OCI-M1 (cell line): ENCODE measurements around the gene TENM4.

ENCODE experiments used
- DNase-seq: peaks from one replicate; lab custom pipeline; 2025; lab: John Stamatoyannopoulos, UW

The TENM4 gene

DNA sequence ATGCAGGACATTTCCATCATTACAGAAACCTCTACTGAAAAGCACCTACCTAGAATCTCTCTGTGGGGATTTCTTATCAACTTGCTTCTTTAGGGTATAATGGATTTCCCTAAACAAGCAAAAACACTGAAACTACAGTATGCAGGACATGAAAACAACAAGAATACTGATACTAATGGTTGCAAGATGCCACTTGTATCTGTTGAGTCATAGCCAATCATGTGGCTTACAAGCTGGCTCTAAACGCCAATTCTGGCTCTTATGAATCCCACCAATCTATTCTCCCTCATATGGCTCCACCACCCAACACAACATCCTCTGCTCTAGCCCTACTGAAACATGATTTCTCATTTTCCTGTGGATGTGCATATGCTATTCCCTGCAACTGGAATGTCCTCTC is 22.6 kb downstream of the TENM4 start:
- no peak for DNase-seq

DNA sequence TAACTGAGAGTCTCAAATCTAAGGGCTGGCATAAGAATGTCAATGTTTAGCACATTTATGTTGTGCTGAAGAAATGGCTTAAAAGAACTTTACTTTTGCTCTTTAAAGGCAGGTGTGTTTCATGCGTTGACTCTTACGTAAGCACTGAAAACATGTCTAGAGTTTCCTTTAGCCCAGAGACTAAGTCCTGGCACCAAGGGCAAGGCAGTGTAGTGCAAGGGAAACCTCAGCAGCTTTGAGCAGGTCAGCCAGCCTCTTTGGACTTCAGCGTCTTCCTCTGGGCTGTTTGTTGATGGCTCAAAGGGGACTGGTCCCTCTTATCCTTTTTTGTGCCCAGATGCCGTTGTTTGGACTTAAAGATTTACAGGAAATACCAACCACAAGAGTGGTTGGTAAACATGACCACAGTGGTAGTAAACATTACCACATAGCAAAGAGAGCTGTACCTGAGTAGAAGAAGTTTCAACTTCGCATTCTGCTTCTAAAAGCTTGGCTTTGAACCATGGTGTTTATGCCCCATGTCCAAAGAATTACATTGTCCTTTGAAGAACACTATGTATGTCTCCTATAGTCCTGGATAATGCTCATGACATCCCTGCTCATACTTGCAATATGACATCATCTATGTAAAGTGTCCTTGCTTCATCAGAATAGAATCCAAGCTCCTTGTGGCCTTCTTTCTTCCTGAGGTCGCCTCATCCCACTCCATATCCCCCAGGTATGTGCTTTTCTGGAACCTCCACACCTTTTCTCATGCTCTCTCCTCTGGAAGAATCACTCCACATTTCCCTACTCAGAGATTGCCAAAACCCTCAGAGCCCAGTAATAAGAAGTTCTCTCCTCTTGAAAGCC is 23.5 kb downstream of the TENM4 start:
- DNase-seq: no peak

DNA sequence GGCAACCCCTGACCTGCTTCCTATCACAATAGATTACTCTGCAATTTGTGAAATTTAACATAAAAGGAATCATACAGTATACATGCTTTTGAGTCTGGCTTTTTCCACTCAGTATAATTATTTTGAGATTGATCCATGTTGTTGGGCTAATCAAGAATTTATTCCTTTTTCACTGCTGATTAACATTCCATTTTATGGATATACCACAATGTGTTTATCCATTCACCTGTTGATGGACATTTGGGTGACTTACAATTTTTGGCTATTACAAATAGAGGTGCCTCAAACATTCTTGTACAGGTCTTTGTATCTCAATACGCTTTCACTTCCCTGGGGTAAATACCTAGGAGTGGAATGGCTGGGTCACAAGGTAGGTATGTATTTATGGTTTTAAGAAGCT is 24.9 kb downstream of the TENM4 start:
- DNase-seq: no peak

DNA sequence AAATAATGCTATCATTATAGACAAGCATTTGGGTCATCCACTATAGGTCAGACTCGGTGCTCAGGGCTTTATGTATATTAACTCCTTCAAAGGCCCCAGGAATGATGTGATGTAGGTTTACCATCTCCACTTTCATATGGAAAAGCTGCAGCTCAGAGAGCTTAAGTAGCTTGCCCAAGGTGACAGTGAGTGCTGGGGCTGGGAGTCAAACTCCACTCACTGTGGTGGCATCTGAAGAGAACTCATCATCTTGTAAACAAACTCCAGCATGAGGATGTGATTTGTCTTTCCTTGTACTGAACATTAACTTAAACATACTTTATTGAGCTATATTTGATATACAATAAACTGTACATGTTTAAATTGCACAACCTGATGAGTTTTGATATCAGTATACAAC is 25.4 kb downstream of the TENM4 start:
- no peak for DNase-seq

DNA sequence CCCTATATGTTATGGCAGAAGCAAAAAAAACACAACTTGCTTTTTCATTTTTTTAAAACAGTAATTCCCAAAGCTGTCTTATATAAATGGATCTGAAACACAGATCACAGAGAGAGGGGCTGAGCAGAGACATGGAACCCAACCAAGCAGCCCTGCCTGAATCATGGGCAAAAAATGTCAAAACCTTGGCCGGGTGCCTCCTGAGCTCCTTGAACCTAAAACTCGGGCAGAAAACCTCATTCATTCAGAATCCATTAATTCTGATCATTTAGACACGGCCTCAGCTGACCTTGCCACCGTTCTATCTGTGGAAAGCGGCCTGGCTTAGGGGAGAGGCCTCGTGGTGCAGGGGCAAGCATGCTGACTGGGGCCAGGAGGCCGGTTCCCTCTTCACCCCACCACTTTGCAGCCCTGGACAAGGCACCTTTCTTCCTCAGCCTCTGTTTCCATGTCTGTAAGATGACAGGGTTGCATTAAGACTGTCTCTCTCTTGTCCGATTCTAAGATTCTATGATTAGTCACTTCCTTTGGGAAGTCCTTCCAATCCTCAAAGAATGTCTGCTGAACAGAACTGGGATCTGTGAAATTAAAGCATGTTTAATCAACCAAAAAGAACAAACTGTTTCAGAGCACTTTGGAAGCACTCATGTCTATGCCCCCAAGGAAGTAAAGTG is 26.0 kb downstream of the TENM4 start:
- no peak for DNase-seq

DNA sequence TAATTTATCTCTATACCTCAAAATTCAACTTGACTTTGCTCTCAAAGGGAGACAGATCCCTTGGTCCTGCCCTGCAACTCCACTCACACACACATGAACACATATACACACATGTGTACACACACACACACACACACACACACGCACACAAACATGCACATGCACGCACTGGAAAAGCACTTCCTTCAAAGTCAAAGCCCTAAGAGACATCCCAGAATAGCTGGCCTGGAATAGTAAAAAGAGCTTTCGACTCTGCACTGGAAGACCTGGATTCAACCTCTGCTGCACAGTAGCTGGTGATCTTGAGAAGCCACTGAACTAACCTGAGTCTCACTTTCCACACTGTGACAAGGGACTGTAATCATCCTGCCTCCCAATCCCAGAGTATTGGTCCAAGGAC is 26.8 kb downstream of the TENM4 start:
- DNase-seq: no peak

DNA sequence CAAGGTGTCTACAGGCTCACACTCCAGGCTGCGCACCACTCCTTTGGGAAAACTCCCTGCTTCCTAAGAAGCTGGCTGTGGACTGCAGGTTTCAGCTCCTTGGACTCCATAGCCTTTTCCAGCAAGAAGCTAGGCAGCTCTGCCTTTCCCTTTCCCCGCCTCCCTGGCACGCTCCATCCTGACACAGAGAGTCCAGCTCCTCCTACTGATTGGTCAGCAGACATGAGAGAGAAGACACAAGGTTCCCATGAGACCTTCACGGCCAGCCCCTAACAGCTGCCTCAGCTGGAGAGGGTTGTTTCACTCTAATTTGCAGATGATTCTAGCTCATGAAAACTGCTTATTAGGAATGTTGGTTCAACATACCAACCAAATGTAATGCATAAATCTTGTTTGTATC is 27.6 kb downstream of the TENM4 start:
- DNase-seq: no peak

DNA sequence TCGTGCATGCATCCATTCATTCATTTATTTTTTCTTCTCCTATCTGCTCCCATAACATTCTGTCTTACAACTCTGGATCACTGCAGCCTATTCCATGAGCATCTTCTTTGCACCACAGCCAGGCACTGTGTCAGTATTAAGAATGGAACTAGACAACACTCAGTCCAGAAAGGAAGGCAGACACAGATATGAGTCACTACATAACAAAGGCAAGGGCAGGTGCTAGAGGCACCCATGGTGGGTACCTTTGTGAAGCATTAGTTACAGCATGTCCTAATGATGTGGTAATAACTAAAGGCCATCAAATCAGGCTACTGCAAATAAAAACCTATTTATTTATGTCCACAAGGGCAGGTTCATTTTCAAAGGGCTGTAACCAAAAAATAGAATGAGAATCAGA is 28.1 kb downstream of the TENM4 start:
- DNase-seq: no peak

DNA sequence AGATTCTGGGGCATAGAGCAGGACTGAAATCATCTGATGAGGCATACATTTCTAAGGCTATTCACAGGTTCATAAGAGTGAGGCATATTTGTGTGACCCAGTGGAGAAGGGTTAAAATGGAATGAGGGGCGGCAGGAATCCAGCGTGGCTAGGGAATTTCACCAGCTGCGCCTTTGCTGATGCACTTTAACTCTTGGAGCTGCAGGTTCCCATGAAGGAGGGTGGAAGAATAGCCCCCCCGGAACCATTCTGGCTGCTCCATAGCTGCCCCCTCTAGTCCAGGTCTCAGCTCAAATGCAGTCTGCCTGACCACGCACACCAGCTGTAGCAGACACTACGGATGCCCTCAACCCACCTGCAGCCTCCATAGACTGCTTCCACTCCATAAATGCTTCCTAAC is 31.5 kb downstream of the TENM4 start:
- no peak for DNase-seq

DNA sequence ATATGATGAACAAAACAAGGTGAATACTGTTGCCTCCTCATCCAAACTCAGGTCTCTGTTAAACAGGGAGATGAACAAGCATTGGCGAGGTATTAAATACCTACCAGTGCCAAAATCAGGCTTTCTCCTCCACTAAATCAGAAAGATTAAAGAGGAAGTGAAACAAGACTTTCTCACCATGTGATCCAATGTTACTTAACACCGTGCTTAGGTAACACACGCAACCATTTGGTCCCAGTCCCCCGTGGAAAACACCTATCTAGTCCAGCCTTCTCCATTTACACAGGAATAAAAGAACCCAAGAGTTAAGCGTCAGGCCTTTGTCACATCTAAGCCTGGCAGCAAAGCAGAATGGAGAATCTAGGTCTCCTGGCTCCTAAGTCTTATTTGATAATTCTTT is 34.5 kb downstream of the TENM4 start:
- DNase-seq: peak; percentile 65

DNA sequence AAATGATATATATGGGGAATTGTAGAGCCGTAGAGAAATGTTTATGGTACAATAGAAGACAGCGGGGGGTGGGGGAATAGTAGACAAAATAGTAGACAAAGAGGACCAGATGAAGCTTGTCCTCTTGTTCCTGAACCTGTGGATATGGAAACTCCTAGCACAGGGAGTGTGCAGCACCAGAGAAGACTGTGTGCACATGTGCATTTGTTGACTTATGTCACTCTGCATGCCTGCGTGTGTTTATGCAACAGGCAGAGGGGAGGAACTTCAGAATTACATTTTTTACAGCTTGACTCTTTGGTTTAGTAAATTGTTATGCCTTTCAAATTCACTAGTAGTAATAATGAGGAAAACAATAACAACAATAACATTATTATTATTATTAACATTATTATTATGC is 36.0 kb downstream of the TENM4 start:
- DNase-seq: no peak

DNA sequence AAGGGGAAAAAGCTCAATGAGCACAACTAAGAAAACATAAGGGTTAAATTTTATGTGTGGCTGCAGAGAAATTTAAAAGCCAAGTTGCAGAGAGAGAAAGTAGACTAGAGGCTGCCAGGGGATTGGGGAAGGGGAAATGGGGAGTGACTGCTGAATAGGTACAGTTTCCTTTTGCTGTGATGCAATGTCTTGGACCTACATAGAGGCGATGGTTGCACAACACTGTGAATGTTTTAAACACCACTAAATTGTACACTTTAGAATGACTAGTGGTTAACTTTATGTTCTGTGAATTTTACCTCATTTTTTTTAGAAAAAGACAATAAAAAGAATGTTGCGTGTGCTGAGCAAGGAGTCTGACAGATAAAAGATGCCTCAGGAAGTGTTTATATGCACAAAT is 36.5 kb downstream of the TENM4 start:
- peak; percentile 61 for DNase-seq

DNA sequence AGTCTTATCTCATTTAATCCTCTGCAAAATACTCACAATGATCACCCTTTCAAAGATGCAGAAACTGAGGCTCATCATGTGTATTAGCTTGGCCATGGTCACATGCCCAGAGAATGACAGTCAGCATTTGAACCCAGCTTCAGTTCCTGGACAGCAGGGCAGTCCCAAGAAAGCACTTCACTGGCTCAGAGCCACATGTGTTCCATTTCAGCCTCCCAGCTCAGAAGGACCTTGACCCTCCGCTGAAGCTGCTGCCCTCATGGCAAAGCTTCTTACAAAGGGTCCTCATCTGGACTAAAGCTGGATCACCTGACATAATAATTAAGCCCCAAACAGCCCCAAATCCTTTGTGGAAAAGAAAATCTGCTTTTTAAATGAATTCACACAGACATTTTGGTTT is 37.0 kb downstream of the TENM4 start:
- no peak for DNase-seq

DNA sequence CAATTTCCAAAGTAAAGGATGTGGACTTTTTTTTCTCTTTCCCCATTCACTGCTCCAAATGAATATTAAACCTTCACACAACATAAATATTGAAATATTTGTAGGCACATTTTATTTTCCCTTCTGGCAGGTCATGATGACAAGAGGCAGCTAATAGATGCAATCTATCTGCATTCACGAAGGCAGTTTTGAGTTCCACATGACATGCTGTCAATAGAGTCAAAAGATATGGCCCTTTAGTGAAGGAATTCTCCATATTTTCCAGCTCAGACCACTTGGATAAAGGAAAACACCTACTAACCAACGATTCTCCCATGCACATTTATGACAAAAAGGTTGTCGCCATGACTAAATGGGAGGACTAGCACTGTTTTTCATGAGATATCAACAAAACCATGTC is 37.9 kb downstream of the TENM4 start:
- no peak for DNase-seq

DNA sequence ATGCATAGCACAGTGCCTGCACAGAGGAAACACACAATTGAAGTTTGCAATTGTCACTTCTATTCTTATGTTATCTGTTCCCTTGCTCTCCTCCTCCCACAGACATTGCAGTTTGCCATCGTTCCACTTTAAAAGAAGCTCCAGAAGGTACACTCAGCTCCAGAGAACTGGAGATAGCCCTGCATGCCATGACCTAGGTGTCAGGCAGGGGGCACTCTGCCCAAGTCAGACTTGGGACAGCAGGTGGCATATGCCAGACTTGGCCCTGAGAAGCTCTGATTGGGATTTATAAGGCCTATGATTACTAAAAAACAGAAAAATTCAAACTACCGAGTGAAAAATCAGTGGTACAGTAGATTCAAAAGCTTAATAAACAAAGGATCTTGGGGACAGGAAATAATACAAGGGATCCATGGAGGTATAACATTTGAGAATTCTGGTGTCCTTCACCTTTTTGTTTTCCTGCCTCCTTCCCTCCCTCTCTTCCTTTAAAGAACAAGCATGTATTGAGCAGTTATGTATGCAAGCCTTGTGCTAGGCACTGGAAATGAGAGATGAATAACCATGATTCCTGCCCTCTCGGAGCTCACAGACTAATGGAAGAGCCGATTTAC is 40.0 kb downstream of the TENM4 start:
- peak; percentile 80 for DNase-seq

DNA sequence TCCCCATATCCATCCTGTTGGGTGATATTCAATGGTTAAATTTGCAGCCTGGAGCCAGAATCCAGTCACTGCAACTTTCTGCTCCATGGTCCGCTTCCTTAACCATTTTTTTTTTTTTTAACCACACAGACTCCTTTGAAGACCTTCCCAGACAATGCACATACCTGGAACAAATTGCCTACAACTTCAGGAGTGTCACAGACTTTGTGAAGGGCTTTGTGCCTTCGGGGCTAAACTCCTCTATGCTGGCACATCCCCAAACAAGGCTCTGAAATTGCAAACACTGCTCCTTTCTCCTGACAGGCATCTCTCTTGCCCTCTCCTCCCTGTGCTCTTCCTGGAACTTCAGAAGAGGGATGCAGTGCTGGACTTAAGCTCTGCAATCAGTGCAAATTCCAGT is 40.6 kb downstream of the TENM4 start:
- no peak for DNase-seq

DNA sequence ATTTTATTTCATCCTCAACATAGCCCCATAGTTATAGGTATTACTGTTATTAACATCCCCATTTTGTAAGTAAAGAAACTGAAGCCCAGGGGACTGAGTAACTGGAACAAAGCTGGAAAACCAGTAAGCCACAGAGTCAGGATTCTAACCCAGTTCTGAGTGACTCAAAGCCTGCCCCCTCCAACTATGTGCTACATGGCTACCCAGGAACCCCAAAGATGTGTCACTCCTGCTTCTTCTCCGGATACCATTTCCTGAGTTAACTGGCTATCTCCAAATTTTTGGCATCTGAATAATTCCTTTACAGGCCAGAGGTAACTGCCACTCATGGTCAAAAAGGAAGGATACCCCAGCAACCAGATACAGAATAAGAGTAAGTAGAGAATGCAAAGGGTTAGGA is 43.6 kb downstream of the TENM4 start:
- no peak for DNase-seq

DNA sequence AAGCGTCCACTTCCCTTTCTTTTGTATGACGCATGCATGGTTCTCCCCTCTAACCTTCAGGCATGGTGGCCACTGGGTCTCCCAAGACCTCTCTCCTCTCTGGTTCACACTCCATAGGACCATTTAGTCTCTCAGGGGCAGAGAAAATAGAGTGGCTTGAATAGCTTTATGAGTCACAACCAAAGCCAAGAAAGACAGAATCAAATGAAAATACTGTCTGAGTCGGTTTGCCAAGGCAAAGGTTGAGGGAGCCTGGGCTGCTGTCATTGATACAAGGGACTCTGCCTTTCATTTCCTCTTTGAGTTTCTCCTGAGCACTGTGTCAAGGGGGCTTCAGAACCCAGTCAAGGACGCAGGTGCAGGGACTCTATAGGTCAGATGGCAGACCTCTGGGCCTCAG is 44.2 kb downstream of the TENM4 start:
- no peak for DNase-seq

DNA sequence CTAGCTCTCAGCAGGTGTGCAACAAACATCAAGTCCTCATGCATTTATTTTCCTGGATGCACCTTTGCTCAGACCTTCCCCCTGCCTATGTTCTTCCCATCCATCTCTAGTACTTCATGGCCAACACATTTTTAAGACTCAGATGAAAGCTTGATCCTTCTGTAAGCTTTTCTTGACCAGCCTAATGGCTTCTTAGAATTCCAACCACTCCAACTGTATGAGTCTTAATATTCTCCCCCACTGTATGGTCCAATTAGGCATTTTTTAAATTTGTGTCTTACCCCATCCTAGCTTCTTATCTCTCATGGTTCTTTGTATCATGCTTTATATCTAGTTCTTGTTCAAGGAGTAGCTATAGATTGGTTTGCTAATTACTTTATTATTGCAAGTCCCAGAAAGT is 44.8 kb downstream of the TENM4 start:
- DNase-seq: no peak

DNA sequence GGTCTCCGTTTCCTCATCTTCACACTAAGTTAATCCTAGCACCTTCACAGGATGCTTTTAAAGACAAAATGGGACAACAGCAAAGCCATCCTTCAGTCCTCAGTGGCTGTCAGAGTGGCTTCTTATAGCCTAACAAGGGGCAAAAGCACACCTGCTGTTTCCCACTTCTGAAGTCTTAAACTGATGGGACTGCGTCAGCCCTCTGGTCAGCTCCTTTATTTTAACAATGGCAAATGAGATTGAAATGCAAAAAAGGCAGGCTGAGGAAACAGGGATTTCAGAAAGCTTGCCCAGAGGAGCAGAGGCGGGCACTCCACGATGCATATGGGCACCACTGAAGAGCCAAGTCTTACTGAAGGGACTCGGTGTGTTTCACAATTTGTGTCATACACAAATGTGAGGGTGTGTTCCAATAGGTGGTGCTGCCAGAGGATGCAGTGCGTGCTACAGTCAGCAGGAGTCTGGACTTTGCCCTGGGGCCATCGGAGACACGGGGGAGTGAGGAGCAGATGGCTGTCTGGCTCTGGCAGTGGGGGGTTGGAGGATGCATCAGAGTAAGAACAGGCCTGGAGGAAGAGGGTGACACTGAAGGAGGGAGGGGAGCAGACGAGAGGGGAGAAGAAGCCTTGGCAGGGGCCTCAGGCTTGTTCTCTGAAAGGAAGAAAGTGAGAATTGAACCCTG is 47.3 kb downstream of the TENM4 start:
- peak; percentile 55 for DNase-seq

DNA sequence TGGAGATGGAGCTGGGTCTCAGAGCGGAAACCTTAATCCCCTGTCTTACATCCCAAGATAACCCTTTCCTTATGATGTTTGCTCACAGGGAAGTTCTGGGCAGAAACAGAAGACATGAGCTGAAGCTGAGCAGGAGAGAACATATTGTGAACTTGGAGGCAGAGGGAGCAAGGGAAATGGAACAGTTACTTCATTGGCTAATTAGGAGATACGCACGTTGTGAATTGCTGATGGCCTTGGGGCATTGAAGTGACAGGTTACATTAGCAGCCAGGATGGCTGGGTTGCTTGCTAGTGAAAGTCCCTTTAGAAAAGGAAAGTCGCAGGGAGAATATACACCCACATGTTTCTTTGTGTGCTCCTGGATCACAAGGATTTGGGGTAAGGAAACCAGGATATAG is 48.7 kb downstream of the TENM4 start:
- DNase-seq: no peak

DNA sequence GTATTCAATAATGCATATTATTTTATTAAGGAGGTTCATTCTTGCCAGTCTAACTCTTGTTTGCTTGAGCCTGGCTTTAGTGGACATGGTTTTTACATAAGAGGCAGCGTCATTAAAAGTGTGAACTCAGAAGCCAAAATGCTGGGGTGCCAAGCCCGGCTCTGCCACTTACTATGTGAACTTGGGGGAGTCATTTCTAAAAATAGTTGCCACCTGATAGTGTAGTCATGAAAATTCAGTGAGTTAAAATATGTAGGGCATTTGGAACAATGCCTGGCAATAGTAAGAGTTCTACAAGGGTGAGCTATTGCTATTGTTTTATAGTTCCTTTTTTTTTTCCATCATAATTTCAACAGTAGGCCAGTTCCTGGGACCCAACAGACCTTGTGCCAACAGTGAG is 49.9 kb downstream of the TENM4 start:
- DNase-seq: no peak

DNA sequence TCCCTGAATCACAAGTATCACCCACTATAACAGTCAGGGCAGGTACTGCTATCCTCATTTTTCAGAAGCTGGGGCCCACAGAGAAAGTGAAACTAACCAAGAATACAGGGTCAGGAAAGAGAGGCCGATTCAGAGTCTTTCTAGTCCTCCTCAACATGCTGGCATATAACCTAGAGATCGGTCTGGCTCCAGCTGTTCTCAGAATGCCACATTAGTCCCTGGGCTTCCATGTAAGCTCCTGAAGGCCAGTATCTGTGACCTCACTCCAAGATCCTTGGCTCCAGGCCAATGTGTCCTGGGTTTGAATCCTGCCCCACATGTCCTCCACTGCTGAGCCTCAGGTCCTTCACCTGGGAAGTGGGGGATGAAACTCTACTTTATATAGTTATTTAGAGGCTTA is 50.4 kb downstream of the TENM4 start:
- peak; percentile 63 for DNase-seq
